Measurements from ENCODE around the gene ATP13A5.

ATP13A5 gene

GRCh38 chr3:193347521-193348501 lies 30.7 kb downstream of the ATP13A5 start:
- in situ Hi-C loops (cut with HindIII; ENCODE audit: low pct_ligation_motif_present, low pct_unique_long_range_greater_than_20kb, low sequenced_read_pairs) = no loop called here
- DNase-seq = no peak

GRCh38 chr3:193346259-193346658 lies 32.3 kb downstream of the ATP13A5 start:
- no peak for DNase-seq
- in situ Hi-C loops (cut with HindIII; ENCODE audit: low pct_ligation_motif_present, low pct_unique_long_range_greater_than_20kb, low sequenced_read_pairs) = no loop called here

- no peak for DNase-seq
- in situ Hi-C loops (cut with HindIII; ENCODE audit: low pct_ligation_motif_present, low pct_unique_long_range_greater_than_20kb, low sequenced_read_pairs) = no loop called here
Measured at GRCh38 chr3:193345431-193345830, 33.1 kb downstream of the ATP13A5 start.

GRCh38 chr3:193344486-193344885 lies 34.1 kb downstream of the ATP13A5 start:
- in situ Hi-C loops (cut with HindIII; ENCODE audit: low pct_ligation_motif_present, low pct_unique_long_range_greater_than_20kb, low sequenced_read_pairs) = no loop called here
- DNase-seq = no peak

- in situ Hi-C loops (cut with HindIII; ENCODE audit: low pct_ligation_motif_present, low pct_unique_long_range_greater_than_20kb, low sequenced_read_pairs) = no loop called here
Measured at GRCh38 chr3:193343726-193344222, 34.8 kb downstream of the ATP13A5 start.

GRCh38 chr3:193342551-193342950 lies 36.0 kb downstream of the ATP13A5 start:
- DNase-seq = no peak
- in situ Hi-C loops (cut with HindIII; ENCODE audit: low pct_ligation_motif_present, low pct_unique_long_range_greater_than_20kb, low sequenced_read_pairs) = no loop called here

More at GRCh38 chr3:193343726-193344222, 34.8 kb downstream of the ATP13A5 start:
- DNase-seq = no peak

- in situ Hi-C loops (cut with HindIII; ENCODE audit: low pct_ligation_motif_present, low pct_unique_long_range_greater_than_20kb, low sequenced_read_pairs) = no loop called here
- no peak for DNase-seq
Measured at GRCh38 chr3:193335031-193335430, 43.5 kb downstream of the ATP13A5 start.

- no peak for DNase-seq
- in situ Hi-C loops (cut with HindIII; ENCODE audit: low pct_ligation_motif_present, low pct_unique_long_range_greater_than_20kb, low sequenced_read_pairs) = no loop called here
Measured at GRCh38 chr3:193333229-193333628, 45.3 kb downstream of the ATP13A5 start.

GRCh38 chr3:193330555-193331204 lies 47.9 kb downstream of the ATP13A5 start:
- in situ Hi-C loops (cut with HindIII; ENCODE audit: low pct_ligation_motif_present, low pct_unique_long_range_greater_than_20kb, low sequenced_read_pairs) = no loop called here
- no peak for DNase-seq

GRCh38 chr3:193317682-193318300 lies 60.8 kb downstream of the ATP13A5 start:
- no peak for DNase-seq

GRCh38 chr3:193314161-193314560 lies 64.4 kb downstream of the ATP13A5 start:
- in situ Hi-C loops (cut with HindIII; ENCODE audit: low pct_ligation_motif_present, low pct_unique_long_range_greater_than_20kb, low sequenced_read_pairs) = no loop called here
- DNase-seq = no peak

More at GRCh38 chr3:193317682-193318300, 60.8 kb downstream of the ATP13A5 start:
- in situ Hi-C loops (cut with HindIII; ENCODE audit: low pct_ligation_motif_present, low pct_unique_long_range_greater_than_20kb, low sequenced_read_pairs) = no loop called here

GRCh38 chr3:193313061-193313958 lies 65.2 kb downstream of the ATP13A5 start:
- DNase-seq = no peak
- in situ Hi-C loops (cut with HindIII; ENCODE audit: low pct_ligation_motif_present, low pct_unique_long_range_greater_than_20kb, low sequenced_read_pairs) = no loop called here

GRCh38 chr3:193310914-193311723 lies 67.4 kb downstream of the ATP13A5 start:
- in situ Hi-C loops (cut with HindIII; ENCODE audit: low pct_ligation_motif_present, low pct_unique_long_range_greater_than_20kb, low sequenced_read_pairs) = no loop called here
- no peak for DNase-seq

- in situ Hi-C loops (cut with HindIII; ENCODE audit: low pct_ligation_motif_present, low pct_unique_long_range_greater_than_20kb, low sequenced_read_pairs) = no loop called here
- DNase-seq = no peak
Measured at GRCh38 chr3:193305356-193305755, 73.2 kb downstream of the ATP13A5 start.

- in situ Hi-C loops (cut with HindIII; ENCODE audit: low pct_ligation_motif_present, low pct_unique_long_range_greater_than_20kb, low sequenced_read_pairs) = no loop called here
- no peak for DNase-seq
Measured at GRCh38 chr3:193301433-193301832, 77.1 kb downstream of the ATP13A5 start.

GRCh38 chr3:193297421-193297820 lies 81.1 kb downstream of the ATP13A5 start:
- in situ Hi-C loops (cut with HindIII; ENCODE audit: low pct_ligation_motif_present, low pct_unique_long_range_greater_than_20kb, low sequenced_read_pairs) = no loop called here
- no peak for DNase-seq

- DNase-seq = no peak
- in situ Hi-C loops (cut with HindIII; ENCODE audit: low pct_ligation_motif_present, low pct_unique_long_range_greater_than_20kb, low sequenced_read_pairs) = no loop called here
Measured at GRCh38 chr3:193295985-193296384, 82.6 kb downstream of the ATP13A5 start.

All from ACHN (cell line).